H1 (cell line): ENCODE results near the gene KCTD11. TPM values are rescaled to one million over a fixed set of nuclear protein-coding genes. Genes with fewer than 3 reads are reported as not detected.

Experiments
- CTCF ChIA-PET: fragments of 300-600 bp; sonication (Branson Sonifier 250); formaldehyde crosslinking; loops from one replicate; lab custom pipeline; 2021; ENCODE audit not compliant: partially characterized antibody; lab: Charles Lee
- POLR2A ChIA-PET: fragments of 300-600 bp; sonication (Branson Sonifier 250); formaldehyde crosslinking; loops from one replicate; lab custom pipeline; 2021; ENCODE audit warnings: inconsistent platforms; ENCODE audit not compliant: partially characterized antibody; lab: Charles Lee
- DNase-seq, 2 experiments: peaks; one replicate each; pipeline versions ENCODE4 v3.0.0 to v3.0.0-alpha.2; 2010 to 2022; ENCODE audit warnings: low spot score in 2 of 2, low read depth in 1 of 2, mixed read lengths in 1 of 2
- FAIRE-seq: peaks from 2 replicates; lab custom pipeline; 2011; peaks lifted over from hg19 to GRCh38; lab: Jason Lieb, UNC
- H2AFZ ChIP-seq: 2 replicates; pipeline ENCODE4 v1.8.1; 2012; ENCODE audit warnings: low read length, inconsistent platforms
- H2AK5ac ChIP-seq: 2 replicates; pipeline ENCODE4 v1.6.1; 2013; ENCODE audit warnings: low read depth, low read length
- H2BK120ac ChIP-seq: replicated peaks from 2 replicates; pipeline ENCODE3; 2013; ENCODE audit warnings: low read depth, low read length, inconsistent platforms
- H2BK12ac ChIP-seq: 2 replicates; pipeline ENCODE4 v1.6.1; 2013; ENCODE audit warnings: low read depth, low read length
- H2BK15ac ChIP-seq: 2 replicates; pipeline ENCODE4 v1.6.1; 2013; ENCODE audit warnings: low read length
- H2BK20ac ChIP-seq: 2 replicates; pipeline ENCODE4 v1.6.1; 2013; ENCODE audit warnings: low read length
- H2BK5ac ChIP-seq: 2 replicates; pipeline ENCODE4 v1.6.1; 2013; ENCODE audit warnings: low read depth, low read length
- H3K14ac ChIP-seq: 2 replicates; pipeline ENCODE4 v1.6.1; 2013; ENCODE audit warnings: inconsistent platforms; ENCODE audit not compliant: insufficient read length
- H3K18ac ChIP-seq: 2 replicates; pipeline ENCODE4 v1.6.1; 2013; ENCODE audit warnings: low read length; ENCODE audit errors: extremely low read depth
- H3K23ac ChIP-seq: 2 replicates; pipeline ENCODE4 v1.6.1; 2013; ENCODE audit warnings: inconsistent platforms; ENCODE audit not compliant: insufficient read length
- H3K23me2 ChIP-seq: 2 replicates; pipeline ENCODE4 v1.6.1; 2013; ENCODE audit warnings: low read depth, low read length
- H3K27ac ChIP-seq: 2 replicates; pipeline ENCODE4 v1.6.1; 2011; ENCODE audit warnings: low read depth, low read length, inconsistent platforms
- H3K27me3 ChIP-seq, 4 experiments: replicated peaks in 1 of 4; 1 replicate in 1 of 4; 2 replicates in 3 of 4; pipeline versions ENCODE4 v1.6.1 to v1.8.1; 2011 to 2013; ENCODE audit warnings: low read length in 3 of 4, mild to moderate bottlenecking in 3 of 4, inconsistent platforms in 2 of 4, mixed read lengths in 2 of 4, moderate library complexity in 1 of 4; ENCODE audit not compliant: control insufficient read depth in 3 of 4, insufficient read depth in 3 of 4; ENCODE audit errors: extremely low read depth in 1 of 4
- H3K36me3 ChIP-seq, 4 experiments: 2 replicates each; pipeline versions ENCODE4 v1.6.1 to v1.8.1; 2011 to 2013; ENCODE audit warnings: mild to moderate bottlenecking in 4 of 4, low read length in 3 of 4, moderate library complexity in 2 of 4, control low read depth in 1 of 4, inconsistent platforms in 1 of 4; ENCODE audit not compliant: insufficient read depth in 4 of 4, control insufficient read depth in 2 of 4
- H3K4ac ChIP-seq: replicated peaks from 2 replicates; pipeline ENCODE3; 2013; ENCODE audit warnings: low read length, low read depth, mixed read lengths, inconsistent platforms; ENCODE audit not compliant: insufficient read length
- H3K4me1 ChIP-seq, 4 experiments: replicated peaks in 1 of 4; 1 replicate in 1 of 4; 2 replicates in 3 of 4; pipeline versions ENCODE4 v1.6.1 to v1.8.1; 2011 to 2013; ENCODE audit warnings: low read length in 3 of 4, inconsistent platforms in 2 of 4, mixed read lengths in 1 of 4; ENCODE audit not compliant: insufficient read depth in 4 of 4, control insufficient read depth in 3 of 4
- H3K4me2 ChIP-seq, 2 experiments: 2 replicates each; pipeline versions ENCODE4 v1.6.1 to v1.8.1; 2011 to 2013; ENCODE audit warnings: low read depth in 2 of 2, low read length in 2 of 2, control low read depth in 1 of 2, inconsistent platforms in 1 of 2, mild to moderate bottlenecking in 1 of 2; ENCODE audit not compliant: insufficient read depth in 1 of 2
- H3K4me3 ChIP-seq, 4 experiments: fragments of 200-600, 300-600 bp in 1 of 4; sonication (generic), shearing (Covaris generic), sonication (Bioruptor Twin) in 1 of 4; 2 replicates each; pipeline versions ENCODE4 v1.5.1 to v1.8.1; 2011 to 2016; ENCODE audit warnings: low read length in 4 of 4, low read depth in 3 of 4, control low read depth in 2 of 4, inconsistent platforms in 2 of 4, mild to moderate bottlenecking in 2 of 4, mixed read lengths in 1 of 4, moderate library complexity in 1 of 4; ENCODE audit not compliant: insufficient read depth in 2 of 4; ENCODE audit errors: extremely low read depth in 1 of 4
- H3K56ac ChIP-seq: replicated peaks from 2 replicates; pipeline ENCODE3; 2013; ENCODE audit warnings: low read depth, mild to moderate bottlenecking, mixed read lengths, low read length, inconsistent platforms; ENCODE audit not compliant: insufficient read length
- H3K79me1 ChIP-seq: 2 replicates; pipeline ENCODE4 v1.6.1; 2013; ENCODE audit warnings: low read depth, low read length, control low read depth
- H3K79me2 ChIP-seq, 2 experiments: 2 replicates each; pipeline versions ENCODE4 v1.6.1 to v1.8.1; 2012 to 2013; ENCODE audit warnings: low read length in 2 of 2, mild to moderate bottlenecking in 2 of 2, inconsistent platforms in 1 of 2; ENCODE audit not compliant: insufficient read depth in 2 of 2, control insufficient read depth in 1 of 2
- H3K9ac ChIP-seq, 4 experiments: replicated peaks in 1 of 4; 1 replicate in 1 of 4; 2 replicates in 3 of 4; pipeline versions ENCODE4 v1.6.1 to v1.8.1; 2011 to 2013; ENCODE audit warnings: low read depth in 3 of 4, low read length in 3 of 4, control low read depth in 2 of 4, mild to moderate bottlenecking in 2 of 4, moderate library complexity in 2 of 4, inconsistent platforms in 1 of 4; ENCODE audit errors: extremely low read depth in 1 of 4
- H3K9me3 ChIP-seq, 2 experiments: 2 replicates each; pipeline versions ENCODE4 v1.6.1 to v1.8.1; 2012 to 2013; ENCODE audit warnings: mild to moderate bottlenecking in 2 of 2, moderate library complexity in 2 of 2, control low read depth in 1 of 2, inconsistent platforms in 1 of 2, low read depth in 1 of 2, low read length in 1 of 2, mixed read lengths in 1 of 2; ENCODE audit not compliant: insufficient read depth in 2 of 2
- H4K20me1 ChIP-seq, 2 experiments: replicated peaks in 1 of 2; 2 replicates each; pipeline versions ENCODE3 to v1.8.1; 2011 to 2013; ENCODE audit warnings: inconsistent platforms in 2 of 2, low read length in 2 of 2, mild to moderate bottlenecking in 1 of 2; ENCODE audit not compliant: insufficient read depth in 2 of 2, control insufficient read depth in 1 of 2
- H4K5ac ChIP-seq: 2 replicates; pipeline ENCODE4 v1.6.1; 2013; ENCODE audit warnings: low read length, low read depth, mixed read lengths, inconsistent platforms; ENCODE audit not compliant: insufficient read length
- H4K8ac ChIP-seq: 2 replicates; pipeline ENCODE4 v1.8.0; 2013; ENCODE audit warnings: mild to moderate bottlenecking, moderate library complexity, low read length, inconsistent platforms; ENCODE audit not compliant: insufficient read depth; ENCODE audit errors: extremely low read depth
- H4K91ac ChIP-seq: replicated peaks from 2 replicates; pipeline ENCODE3; 2013; ENCODE audit warnings: low read length, mixed read lengths, inconsistent platforms; ENCODE audit not compliant: insufficient read length
- CEBPB ChIP-seq: IDR thresholded peaks from 2 replicates; pipeline ENCODE4 v1.6.1; 2012; ENCODE audit warnings: low read depth, low read length
- CREB1 ChIP-seq: IDR thresholded peaks from 2 replicates; pipeline ENCODE4 v1.6.1; 2012; ENCODE audit warnings: inconsistent platforms
- CTBP2 ChIP-seq: IDR thresholded peaks from 2 replicates; pipeline ENCODE4 v1.7.0; 2011; ENCODE audit warnings: borderline replicate concordance, mild to moderate bottlenecking, moderate library complexity, mixed read lengths, low read length; ENCODE audit not compliant: insufficient read depth, insufficient read length
- EP300 ChIP-seq, 2 experiments: IDR thresholded peaks; 1 replicate in 1 of 2; 2 replicates in 1 of 2; pipeline ENCODE4 v1.6.1; 2011 to 2012; ENCODE audit warnings: low read depth in 2 of 2, low read length in 2 of 2, mild to moderate bottlenecking in 2 of 2, borderline replicate concordance in 1 of 2, inconsistent platforms in 1 of 2, moderate library complexity in 1 of 2
- HDAC6 ChIP-seq: IDR thresholded peaks from one replicate; pipeline ENCODE4 v1.7.1; 2012; ENCODE audit warnings: low read depth, mild to moderate bottlenecking, inconsistent platforms, low read length, moderate library complexity
- MAFK ChIP-seq: IDR thresholded peaks from 2 replicates; pipeline ENCODE4 v1.6.1; 2012; ENCODE audit warnings: low read depth, mild to moderate bottlenecking, improper control_type of control experiment, low read length
- POLR2AphosphoS5 ChIP-seq: IDR thresholded peaks from 2 replicates; pipeline ENCODE4 v1.6.1; 2011; ENCODE audit warnings: low read depth, low read length
- RAD21 ChIP-seq, 2 experiments: IDR thresholded peaks in 1 of 2; conservative IDR thresholded peaks in 1 of 2; 2 replicates each; pipeline ENCODE4 v1.6.1; 2011; ENCODE audit warnings: low read depth in 2 of 2, low read length in 2 of 2, improper control_type of control experiment in 1 of 2, inconsistent platforms in 1 of 2, mild to moderate bottlenecking in 1 of 2, moderate library complexity in 1 of 2
- RBBP5 ChIP-seq: IDR thresholded peaks from 2 replicates; pipeline ENCODE4 v1.7.1; 2012; ENCODE audit warnings: low read depth, mild to moderate bottlenecking, inconsistent platforms, low read length, moderate library complexity, borderline replicate concordance
- TAF1 ChIP-seq: IDR thresholded peaks from 2 replicates; pipeline ENCODE4 v1.6.1; 2011; ENCODE audit warnings: mild to moderate bottlenecking, low read depth, low read length
- TCF12 ChIP-seq: IDR thresholded peaks from 2 replicates; pipeline ENCODE4 v1.6.1; 2011; ENCODE audit warnings: low read depth, mild to moderate bottlenecking, low read length
- ZNF274 ChIP-seq: IDR thresholded peaks from 2 replicates; pipeline ENCODE4 v1.7.0; 2012; ENCODE audit warnings: low read length, borderline replicate concordance; ENCODE audit errors: extremely low read depth
- WGBS, 2 experiments: shearing (Covaris generic) in 1 of 2; methylation state at CpG; one replicate each; pipeline versions ENCODE4 v1.1.6 to v1.1.7; 2013 to 2015; ENCODE audit warnings: low lambda C conversion rate in 2 of 2, mixed read lengths in 2 of 2, inconsistent platforms in 1 of 2, low coverage in 1 of 2, missing lambda C conversion rate in 1 of 2; ENCODE audit not compliant: insufficient replicate concordance in 2 of 2, insufficient coverage in 1 of 2, insufficient read length in 1 of 2; ENCODE audit errors: extremely low coverage in 1 of 2, missing lambda C conversion rate in 1 of 2; 5-methylcytosine and 5-hydroxymethylcytosine counted together
- polyA plus RNA-seq, 7 experiments: library from polyadenylated mRNA; depleted of rRNA in 3 of 7; stranded (reverse) in 5 of 7; unstranded in 2 of 7; fragments of >200 nt in 5 of 7; fragments of 200-250 nt in 2 of 7; gene quantifications; 1 replicate in 5 of 7; 2 replicates in 1 of 7; 4 replicates in 1 of 7; pipeline versions ENCODE4 v1.2.1 to v1.2.3, GENCODE V29; 2011 to 2013; ENCODE audit warnings: missing spikeins in 2 of 7, mixed read lengths in 2 of 7
- total RNA-seq: library from RNA; stranded (reverse); fragmentation: NEBNext Ultra II Directional; extraction: Animal tissue kit (Norgen Biotek cat#: 25700); gene quantifications from 2 replicates; pipeline ENCODE4 v1.2.1, GENCODE V29; 2021

The KCTD11 gene
- total and polyA plus RNA-seq, 2 of the 8 experiments (the other 6 are each of a cell fraction or from before 2014, with no cell fraction given), result 8.6 to 9.2 TPM

GRCh38 chr17:7317161-7317803 lies 34.7 kb upstream of the KCTD11 start:
- 97% methylated on average over 16 of the region's 16 CpGs; no CpG with 5 or more reads in 1 of the 2 experiments for WGBS, 2 experiments
- Histone ChIP-seq H3K27ac (no peak overlapping the region), H3K18ac (no peak overlapping the region), H4K5ac (no peak overlapping the region), H3K36me3 (peaks cover 21 to 60% (median 42%) of the 10 kb centered on the region in 4 experiments), H2AK5ac (no peak overlapping the region), H2BK5ac (no peak overlapping the region), H3K14ac (no peak overlapping the region), H3K56ac (no peak overlapping the region), H3K27me3 (no peaks in the 10 kb centered on the region), H2AFZ (no peak overlapping the region), H3K4me1 (peaks cover 0 to 5% (median 3%) of the 10 kb centered on the region in 4 experiments; a peak in 4 of 7 replicates), H2BK12ac (no peak overlapping the region), H4K8ac (no peak overlapping the region), H3K4me3 (no peak overlapping the region), H3K9me3 (no peaks in the 10 kb centered on the region), H4K20me1 (peaks cover 2 to 14% of the 10 kb centered on the region in 2 experiments), H3K79me1 (0 out of 2 replicates have a peak, but pooled peaks cover 4% of the 10 kb centered on the region), H3K23me2 (no peaks in the 10 kb centered on the region; the same call in 1 of the 2 replicates), H2BK20ac (no peak overlapping the region), H2BK120ac (no peak overlapping the region), H3K9ac (no peak overlapping the region), H2BK15ac (no peak overlapping the region), H3K79me2 (peaks cover 0 to 8% of the 10 kb centered on the region in 2 experiments; a peak in 1 of 4 replicates), H3K4ac (no peak overlapping the region), H4K91ac (no peak overlapping the region), H3K4me2 (no peak overlapping the region), H3K23ac (no peak overlapping the region)
- FAIRE-seq, result no peak
- CTCF ChIA-PET, result interaction anchor here (0.7 to 2.0 kb wide), 5 partner anchors 28 to 271 kb away, joined by 3 to 17 read pairs (median 3); no protein-coding TSS in a partner anchor
- POLR2A ChIA-PET, result interaction anchor here (0.8 to 11.3 kb wide), 12 partner anchors 8 to 276 kb away, joined by 3 to 223 read pairs (median 4); partner anchors contain the start of genes ACAP1, CLDN7 and NEURL4
- no peak for DNase-seq
- TF ChIP-seq CEBPB (no peak), POLR2AphosphoS5 (no peak), RAD21 (IDR thresholded peaks at IDR 0.05 in 1 of 2, conservative IDR thresholded peaks at IDR 0.05 in 1 of 2; ENCODE audit: low read depth in 2 of 2, low read length in 2 of 2) (no peak), CTBP2 (no peak), ZNF274 (no peak), TAF1 (no peak), CREB1 (no peak), EP300 (IDR thresholded peaks at IDR 0.05; ENCODE audit: borderline replicate concordance in 1 of 2, low read depth in 2 of 2, low read length in 2 of 2) (no peak), MAFK (no peak), RBBP5 (no peak), HDAC6 (no peak), TCF12 (no peak)
